HG03095 (cell line): Measurements from ENCODE around the gene USP36.

Source experiments
- ATAC-seq: cut with Tn5 transposase; IDR thresholded peaks from one replicate; pipeline ENCODE4 v1.9.1; 2021; ENCODE audit warnings: moderate library complexity; ENCODE audit not compliant: unreplicated experiment

The USP36 gene

DNA sequence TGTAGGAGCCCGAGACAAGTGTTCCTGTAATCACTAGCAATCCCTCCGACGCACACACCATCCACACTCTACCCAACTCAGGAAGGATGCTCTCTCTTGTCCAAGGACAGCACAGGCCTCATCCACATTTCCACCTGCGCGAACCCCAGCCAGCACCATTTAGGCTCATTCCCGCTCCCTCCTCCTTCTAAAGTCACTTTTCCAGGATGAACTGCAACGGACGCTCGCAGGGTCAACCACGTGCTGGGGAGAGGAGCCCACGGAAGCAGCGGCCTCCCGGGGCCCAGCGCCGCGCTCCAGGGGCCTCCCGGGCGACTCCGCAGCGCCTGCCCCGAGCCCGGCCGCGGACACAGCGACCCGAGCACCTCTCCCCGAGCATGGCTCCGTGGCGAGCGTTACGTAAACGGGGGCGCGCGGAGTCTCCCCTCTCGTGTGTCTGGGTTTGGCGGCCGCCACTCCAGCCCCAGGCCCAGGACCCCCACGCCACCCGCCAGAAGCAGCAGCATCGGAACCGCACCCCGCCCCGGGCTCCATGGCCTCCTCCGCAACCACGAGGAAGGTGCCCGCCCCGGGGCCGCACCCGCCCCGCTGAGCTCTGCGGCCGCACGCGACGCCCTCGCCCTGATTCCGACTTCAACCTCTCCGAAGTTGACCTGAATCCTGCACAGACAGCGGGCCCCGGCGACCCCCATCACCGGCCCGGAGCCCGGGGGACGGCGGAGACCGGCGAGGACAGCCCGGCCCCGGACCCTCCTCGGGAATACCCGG is 668 bp downstream of the USP36 start:
- ATAC-seq: peak; percentile 4

DNA sequence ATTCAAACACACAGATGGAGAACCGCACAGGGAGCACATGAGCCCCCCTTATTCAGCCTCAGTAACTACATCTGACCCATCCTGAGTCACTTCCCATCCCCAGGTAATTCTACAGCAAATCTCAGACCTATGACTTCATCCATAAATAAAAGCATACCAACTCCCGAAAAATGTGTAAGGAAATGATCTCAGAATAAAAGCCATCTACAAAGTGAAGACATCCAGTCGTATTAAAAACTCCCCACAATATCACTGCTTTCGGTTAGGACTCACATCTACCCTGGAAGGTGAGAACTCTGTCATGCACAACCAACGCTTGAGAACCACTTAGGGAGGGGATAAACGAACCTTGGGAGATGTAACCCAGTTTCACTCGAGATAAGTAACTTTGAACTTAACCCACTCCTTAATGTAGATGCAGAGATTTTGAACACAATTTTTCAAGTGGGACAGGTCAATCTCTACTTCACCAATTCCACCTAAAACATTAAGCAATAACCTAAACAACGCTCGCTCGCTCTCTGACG is 1.3 kb downstream of the USP36 start:
- ATAC-seq: no peak

DNA sequence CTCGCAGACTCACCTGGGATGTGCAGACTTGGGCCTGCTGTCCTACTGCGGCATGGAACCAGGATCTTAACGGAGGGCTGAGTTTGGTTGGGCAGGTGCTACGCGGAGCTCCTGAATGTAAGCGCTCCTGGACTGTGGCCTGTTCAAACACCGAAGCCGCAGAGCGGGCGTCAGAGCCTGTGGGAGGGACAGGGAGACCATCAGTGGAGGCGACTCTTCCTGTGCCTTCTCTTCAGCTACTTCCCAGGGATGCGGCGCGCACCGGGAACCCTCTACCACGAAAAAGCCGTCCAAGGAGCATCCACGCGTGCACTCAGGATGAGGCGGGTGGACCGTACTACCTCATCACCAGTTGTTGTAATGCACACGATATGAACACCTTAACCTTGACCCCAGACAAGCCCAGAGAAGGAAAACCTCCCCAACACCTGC is 2.0 kb downstream of the USP36 start:
- no peak for ATAC-seq

DNA sequence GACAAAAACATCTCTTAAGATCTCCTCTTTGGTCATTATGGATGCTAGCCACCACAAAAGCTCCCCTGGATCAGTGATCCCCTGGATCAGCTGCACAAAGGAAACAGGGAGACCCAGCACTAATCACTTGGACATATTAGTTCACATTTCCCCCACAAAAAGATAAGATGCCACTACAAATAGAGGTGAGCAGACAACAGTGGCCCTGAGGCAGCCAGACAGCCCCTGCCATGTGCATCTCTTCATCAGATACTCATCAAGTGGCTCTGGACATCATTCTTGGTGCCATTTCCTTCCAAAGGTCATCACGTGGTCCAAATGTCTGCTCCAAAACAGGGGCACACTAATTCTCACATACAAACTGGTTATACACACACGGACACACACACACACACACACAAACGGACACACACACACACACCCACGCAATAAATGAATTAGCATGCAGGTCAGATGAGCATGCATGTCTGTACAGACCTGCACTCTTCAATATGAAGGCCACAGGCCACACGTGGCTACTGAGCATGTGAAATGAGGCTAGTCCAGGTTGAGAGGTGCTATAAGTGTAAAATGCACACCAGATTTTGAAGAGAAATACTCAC is 4.1 kb downstream of the USP36 start:
- no peak for ATAC-seq

DNA sequence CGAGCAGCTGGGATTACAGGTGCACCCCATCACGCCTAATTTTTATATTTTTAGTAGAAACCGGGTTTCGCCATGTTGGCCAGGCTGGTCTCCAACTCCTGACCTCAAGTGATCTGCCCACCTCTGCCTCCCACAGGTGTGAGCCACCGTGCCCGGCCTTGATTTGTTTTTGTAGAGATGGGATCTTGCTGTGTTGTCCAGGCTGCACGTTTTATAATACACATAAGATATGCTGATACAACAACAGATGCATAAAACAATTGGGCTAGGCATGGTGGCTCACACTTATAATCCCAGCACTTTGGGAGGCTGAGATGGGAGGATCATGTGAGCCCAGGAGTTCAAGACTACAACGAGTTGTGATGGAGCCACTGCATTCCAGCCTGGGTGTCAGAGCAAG is 6.0 kb downstream of the USP36 start:
- no peak for ATAC-seq

DNA sequence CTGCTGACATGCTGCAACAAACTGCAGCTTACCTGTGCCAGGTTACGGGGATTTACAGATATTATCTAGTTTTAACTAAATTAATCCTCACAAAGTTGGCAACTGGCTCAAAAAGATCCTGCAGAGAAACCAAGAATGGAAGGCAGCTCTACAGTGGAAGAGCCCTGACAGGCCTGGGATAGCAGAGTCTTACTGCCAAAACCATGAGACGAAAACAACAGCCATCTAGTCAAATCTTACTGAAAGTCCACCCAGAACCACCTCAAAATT is 8.1 kb downstream of the USP36 start:
- no peak for ATAC-seq

DNA sequence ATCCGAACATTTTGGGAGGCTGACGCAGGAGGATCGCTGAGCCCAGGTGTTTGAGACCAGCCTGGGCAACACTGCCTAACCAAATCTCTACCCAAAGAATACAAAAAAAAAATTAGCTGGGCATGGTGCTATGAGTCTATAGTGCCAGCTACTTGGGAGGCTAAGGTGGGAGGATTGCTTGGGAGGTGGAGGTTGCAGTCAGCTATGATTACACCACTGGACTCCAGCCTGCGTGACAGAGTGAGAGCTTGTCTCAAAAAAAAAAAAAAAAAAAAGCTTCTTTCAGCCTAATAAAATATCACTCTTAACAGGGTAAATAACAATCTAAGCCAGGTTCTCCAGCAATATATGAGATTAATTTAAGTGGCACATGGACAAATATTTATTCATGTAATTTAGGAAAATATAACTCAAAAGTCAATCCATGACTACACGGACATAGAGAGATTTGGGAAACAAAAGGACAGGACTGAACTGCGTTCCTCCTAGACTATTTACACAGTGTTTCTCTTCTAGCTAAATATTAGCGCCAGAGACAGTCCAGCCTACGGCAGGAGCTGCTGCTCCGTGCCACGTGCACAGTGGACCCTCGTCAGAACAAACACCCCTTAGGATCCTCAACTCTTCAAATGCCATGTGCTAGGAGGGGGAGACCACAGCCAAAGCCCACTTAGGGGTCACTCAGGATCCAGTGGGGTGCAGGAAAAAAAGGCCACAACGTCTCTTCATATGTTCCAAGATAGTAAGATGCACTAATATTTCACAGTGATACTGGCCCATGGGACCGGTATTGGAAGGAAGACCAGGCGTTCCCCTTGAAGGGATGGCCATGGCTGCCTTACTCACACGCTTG is 8.7 kb downstream of the USP36 start:
- ATAC-seq: no peak

DNA sequence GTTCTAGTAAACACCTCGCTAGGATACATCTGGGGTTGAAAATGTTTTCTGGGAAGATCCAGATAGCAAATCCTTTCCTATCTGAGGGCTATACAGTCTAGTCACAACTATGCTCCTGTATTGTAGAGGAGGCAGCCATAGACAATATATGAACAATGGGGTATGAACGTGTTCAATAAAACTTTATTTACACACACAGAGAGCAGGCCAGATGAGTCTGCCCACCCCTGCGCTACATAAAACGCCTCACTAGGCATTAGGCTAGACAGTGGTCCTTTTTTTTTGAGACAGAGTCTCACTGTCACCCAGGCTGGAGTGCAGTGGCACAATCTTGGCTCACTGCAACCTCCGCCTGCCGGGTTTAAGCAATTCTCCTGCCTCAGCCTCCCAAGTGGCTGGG is 11.1 kb downstream of the USP36 start:
- ATAC-seq: no peak

DNA sequence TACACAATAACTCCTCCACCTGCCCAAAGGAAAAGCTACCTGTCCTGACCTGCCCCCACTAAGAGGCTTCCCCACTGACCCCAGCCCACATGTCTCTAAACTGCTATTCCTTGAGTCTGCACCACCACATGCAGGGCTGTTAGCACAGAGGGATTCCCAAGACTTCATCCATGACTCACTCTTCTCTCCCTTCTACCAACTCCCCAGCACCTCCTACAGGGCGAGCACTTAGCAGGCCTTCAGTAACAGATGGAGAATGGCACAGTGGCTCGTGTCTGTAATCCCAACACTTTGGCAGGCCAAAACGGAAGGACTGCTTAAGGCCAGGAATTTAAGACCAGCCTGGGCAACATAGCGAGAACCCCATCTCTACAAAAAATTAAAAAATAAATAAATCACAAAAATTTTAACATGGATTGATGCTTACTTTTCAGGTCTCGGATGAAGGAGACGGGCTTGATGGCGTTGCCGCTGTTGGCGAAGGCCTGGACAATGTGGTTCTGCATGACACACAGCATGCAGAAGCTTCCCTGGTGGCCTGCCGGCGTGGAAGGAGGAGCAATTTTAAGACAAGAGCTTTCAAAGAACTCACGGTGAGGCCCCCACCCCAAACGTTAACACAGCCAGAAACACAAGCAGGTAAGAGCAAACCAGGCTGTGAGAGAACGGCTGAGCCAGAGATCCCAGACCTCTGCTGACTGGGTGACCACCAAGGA is 12.0 kb downstream of the USP36 start:
- no peak for ATAC-seq

DNA sequence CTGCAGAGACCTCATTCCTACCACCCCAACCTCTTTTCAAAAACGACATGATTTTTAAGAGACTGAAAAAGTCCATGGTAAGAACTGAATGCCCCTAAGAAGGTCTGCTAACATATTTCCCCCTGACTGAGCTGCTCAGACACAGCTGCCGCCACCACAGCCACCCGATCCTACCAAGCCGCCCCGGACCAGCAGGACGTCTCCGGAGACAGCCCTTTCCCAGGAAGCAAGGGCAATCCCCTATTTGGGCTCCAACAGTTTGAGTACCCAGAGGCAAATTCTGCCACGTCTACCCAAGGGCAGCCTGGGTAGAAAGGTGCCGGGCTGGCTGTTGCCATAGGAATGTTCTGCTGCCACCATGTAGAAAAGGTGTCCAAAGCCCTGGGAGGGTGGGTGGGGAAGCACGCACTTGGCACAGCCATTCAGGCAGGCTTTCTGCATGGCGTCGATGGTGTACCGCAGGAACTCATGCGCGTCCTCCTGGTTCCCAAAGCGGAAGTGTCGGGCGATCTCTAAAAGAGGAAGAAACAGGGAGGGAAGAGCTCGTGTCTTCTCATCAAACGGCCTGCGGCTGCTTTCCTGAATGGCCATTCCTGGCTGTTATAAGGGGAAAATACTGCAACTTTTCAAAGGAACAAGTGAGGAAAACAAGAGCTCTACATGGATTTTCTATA is 13.6 kb downstream of the USP36 start:
- no peak for ATAC-seq

DNA sequence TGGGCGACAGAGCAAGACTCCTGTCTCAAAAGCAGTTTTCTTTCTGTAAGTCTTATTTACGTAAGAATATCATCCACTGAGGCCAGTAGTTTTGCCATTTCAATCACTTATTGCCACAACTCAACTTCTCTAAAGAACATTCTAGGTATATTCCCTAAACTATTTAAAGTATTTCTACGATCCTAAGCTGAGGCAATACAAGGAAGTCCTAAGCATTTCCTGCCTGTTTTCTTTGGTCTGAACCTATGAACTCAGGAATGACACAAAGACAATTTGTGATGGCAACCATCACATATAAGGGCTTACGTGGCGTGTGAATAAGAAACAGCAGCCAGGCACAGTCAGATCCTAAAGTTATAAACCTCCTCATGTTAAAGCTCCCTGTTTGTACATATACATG is 14.2 kb downstream of the USP36 start:
- ATAC-seq: no peak

DNA sequence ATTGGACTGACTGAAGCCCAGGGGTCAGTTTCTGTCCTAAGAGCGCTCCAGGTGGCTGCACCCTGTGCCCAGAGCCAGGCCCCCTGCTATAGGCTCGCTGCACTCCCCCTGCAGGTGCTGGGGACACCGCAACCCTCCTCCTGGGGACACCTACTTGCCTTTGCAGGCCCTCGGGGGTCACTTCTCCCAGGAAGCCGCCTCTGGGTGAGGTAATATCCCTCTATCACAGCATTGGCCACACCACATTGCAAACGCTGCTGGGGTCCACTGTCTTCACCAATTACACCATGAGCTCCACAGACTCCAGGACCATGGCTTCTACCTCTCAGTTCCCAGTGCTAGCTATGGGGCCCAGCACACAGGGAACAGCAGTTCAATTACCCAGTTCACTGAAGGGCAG is 14.9 kb downstream of the USP36 start:
- no peak for ATAC-seq

DNA sequence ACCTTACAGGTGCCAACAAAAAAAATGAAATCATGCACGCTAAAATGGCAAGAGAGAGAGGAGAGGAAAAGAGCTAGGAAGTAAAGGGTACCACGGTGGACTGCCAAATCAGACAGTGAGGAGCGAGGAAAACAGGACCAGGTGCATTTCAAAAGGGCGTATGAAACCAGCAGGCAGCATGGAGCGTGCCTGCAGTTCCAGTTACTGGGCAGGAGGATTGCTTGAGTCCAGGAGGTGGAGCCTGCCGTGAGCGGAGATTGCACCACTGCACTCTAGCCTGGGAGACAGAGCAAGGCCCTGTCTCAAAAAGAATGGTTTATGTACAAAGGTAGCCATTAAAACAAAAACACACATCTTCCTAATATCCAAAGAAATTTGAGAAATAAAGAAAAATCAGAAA is 16.4 kb downstream of the USP36 start:
- no peak for ATAC-seq

DNA sequence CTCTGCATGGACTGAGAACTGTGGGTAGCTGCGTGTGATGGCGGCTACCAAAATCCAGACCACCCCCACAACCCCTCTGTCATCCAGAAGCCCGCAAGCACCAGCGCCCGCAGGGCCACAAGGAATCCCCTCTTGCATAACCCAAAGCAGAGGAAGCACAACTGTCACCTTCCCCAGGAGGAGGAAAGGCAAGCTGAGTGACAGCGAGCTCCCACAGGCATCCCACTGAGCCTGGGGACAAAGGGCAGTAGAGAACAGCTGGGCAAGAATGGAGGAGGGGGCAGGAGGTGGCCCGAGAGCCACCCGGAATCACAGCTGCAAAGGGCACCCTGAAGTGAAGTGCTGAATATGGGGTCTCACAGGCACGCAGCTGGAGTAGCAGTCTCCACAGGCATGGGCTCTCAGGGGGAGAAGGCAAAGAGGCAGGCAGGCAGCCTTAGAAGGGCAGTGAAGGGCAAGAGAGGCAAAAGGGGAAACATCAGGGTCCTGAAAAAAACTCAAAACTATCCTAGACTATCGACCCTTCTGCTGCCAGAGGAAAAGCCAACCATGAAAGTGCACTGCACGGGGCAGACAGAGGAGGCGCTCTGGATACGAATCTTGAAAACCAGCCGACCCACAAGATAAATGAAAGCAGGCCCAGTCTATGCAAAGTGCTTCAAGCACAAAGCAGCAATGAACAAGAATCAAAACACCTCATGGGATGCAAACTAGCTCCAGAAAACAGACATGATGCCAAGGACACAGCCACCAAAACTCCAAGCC is 17.1 kb downstream of the USP36 start:
- no peak for ATAC-seq

DNA sequence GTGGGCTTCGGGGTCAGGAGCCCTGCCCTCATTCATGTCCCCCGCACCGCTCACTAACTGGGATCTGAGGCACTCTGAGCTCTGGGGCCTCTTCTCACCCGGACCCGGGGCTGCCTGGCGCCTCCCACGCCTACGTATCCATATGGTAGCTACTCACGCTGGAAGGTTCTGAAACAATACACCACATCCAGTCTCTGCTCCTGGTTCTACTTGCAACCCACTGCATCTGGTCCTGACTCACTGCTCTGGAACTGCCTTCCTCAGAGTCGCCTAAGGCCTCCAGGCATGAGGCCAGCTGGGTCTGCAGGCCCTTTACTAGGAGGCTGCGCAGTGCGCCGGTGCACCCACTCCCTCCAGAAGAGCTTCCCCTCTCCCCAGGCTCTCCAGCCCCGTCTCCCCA is 18.1 kb downstream of the USP36 start:
- ATAC-seq: no peak

DNA sequence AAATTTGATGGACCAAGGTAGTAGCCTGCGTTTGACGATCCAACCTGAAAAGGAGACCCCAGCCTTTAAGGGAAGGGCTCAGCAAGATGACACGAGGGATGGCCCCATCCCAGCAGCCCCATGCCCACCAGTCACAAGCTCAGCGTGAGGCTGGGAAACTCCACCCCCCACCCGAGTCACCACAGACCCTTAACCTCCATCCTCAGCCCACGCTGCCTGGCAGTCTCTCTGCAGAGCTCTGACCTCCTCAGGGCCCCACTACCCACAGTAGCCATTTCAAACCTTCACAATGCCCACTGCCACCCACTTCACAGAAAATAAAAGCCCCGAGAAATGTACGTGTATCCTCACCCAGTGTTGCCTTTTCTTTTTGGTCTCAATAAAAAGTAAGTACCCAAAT is 18.7 kb downstream of the USP36 start:
- no peak for ATAC-seq

DNA sequence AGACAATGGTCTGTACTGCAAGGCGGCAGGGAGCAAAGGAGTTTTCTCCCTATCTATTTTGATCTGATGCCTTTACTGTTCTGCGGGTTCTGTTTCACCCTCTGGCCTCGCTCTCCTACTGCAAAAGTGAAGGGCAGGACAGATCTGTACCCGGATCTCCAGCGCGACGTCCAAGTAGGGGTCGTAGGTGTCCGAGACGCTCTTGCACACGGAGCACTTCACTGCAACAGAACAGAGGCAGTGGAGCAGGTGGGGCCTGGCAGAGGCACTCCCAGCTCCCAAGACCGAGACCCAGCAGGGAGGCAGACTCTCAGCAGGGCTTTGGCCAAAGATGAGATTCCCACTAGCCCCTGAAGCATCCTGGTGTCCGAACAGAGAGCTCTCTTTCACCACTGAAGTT is 19.8 kb downstream of the USP36 start:
- no peak for ATAC-seq

DNA sequence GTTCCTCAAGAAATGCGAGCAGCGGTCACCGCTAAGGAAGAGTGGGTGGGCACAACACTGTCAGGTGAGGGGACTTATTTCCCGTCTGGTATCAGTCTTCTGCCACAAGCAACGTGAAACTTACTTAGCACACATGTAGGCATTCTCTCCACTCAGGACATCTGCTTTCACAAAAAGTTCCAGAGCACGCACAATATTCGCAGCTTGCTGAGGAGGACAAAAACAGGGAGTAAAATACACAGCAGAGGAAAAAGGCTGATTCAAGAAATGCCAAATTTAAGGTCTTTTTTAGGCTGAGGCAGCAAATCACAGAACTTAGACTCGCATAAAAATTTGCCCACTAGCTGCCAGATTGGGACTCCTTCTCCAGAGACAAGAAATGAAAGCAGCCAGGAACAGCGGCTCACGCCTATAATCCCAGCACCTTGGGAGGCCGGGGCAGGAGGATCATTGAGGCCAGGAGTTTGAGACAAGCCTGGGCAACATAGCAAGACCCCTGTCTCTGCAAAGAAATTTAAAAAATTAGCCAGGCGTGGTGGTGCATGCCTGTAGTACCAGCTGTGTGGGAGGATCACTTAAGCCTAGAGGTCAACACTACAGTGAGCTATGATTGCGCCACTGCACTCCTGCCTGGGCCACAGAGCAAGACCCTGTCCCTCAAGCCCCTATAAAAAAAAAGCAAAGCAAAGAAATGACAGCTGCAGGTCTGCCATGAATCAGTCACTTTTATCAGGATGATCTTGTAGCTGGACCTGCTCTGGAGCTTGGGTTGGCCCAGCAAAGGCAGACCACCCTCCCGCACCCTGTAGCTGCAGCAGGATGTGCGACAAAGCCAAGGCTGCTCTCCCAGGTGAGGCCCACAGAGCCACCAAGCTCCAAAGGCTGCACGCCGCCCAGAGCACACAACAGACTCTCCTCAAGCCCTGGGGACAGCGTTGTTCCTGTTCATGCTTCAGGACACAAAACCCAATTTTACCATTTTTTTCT is 20.5 kb downstream of the USP36 start:
- no peak for ATAC-seq

DNA sequence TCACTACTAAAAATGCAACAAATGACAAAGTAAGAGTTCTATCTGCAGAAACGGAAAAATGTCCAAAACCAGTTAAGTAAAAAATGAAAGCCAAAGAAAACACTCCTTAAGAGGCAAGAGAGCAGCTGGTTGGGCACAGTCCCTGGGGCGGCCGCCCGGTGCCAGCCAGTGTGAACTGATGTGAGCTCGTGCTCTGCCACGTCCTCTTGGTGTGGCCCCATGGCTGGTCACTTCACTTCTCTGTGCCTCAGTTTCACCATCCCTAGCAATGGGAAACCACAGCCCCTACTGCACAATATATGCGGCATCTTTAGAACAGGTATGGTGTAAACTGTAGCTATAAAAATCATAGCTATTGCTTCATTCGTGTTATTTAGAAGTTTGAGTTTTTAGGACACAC is 21.2 kb downstream of the USP36 start:
- no peak for ATAC-seq
